Retinal pigment epithelial cell (primary cell): ENCODE measurements around the gene FAR1.

Source experiments
- DNase-seq: peaks from one replicate; pipeline ENCODE4 v3.0.0-alpha.2; 2010; ENCODE audit warnings: low read depth
- H3K4me3 ChIP-seq: 2 replicates; pipeline ENCODE4 v1.5.1; 2011; ENCODE audit warnings: mild to moderate bottlenecking, low read length, control low read depth, moderate library complexity
- CTCF ChIP-seq: conservative IDR thresholded peaks from 2 replicates; pipeline ENCODE4 v1.5.1; 2011; ENCODE audit warnings: low read depth, low read length, control low read depth, inconsistent platforms

The FAR1 gene

GRCh38 chr11:13672576-13673210 is 4.2 kb downstream of the FAR1 start:
- no peak for TF ChIP-seq CTCF
- no peak overlapping the region for H3K4me3 ChIP-seq

GRCh38 chr11:13674799-13675509 is 6.5 kb downstream of the FAR1 start:
- no peak for DNase-seq
- TF ChIP-seq CTCF = no peak
- no peak overlapping the region for H3K4me3 ChIP-seq

More at GRCh38 chr11:13672576-13673210, 4.2 kb downstream of the FAR1 start:
- DNase-seq = no peak

GRCh38 chr11:13676576-13676975 is 8.1 kb downstream of the FAR1 start:
- no peak overlapping the region for H3K4me3 ChIP-seq
- no peak for DNase-seq
- no peak for TF ChIP-seq CTCF

GRCh38 chr11:13679768-13680167 is 11.3 kb downstream of the FAR1 start:
- DNase-seq = no peak
- no peak for TF ChIP-seq CTCF

GRCh38 chr11:13680501-13681264 is 12.2 kb downstream of the FAR1 start:
- no peak for TF ChIP-seq CTCF
- no peak for DNase-seq
- no peak overlapping the region for H3K4me3 ChIP-seq

More at GRCh38 chr11:13679768-13680167, 11.3 kb downstream of the FAR1 start:
- no peak overlapping the region for H3K4me3 ChIP-seq

GRCh38 chr11:13681446-13681845 is 13.0 kb downstream of the FAR1 start:
- TF ChIP-seq CTCF = no peak

GRCh38 chr11:13682212-13682611 is 13.7 kb downstream of the FAR1 start:
- TF ChIP-seq CTCF = no peak
- H3K4me3 ChIP-seq = no peak overlapping the region
- no peak for DNase-seq

More at GRCh38 chr11:13681446-13681845, 13.0 kb downstream of the FAR1 start:
- no peak for DNase-seq
- no peak overlapping the region for H3K4me3 ChIP-seq
